K562 (cell line): ENCODE measurements around the gene CHAF1A. TPM values are rescaled to one million over a fixed set of nuclear protein-coding genes. Genes with fewer than 3 reads are reported as not detected.
A peak's percentile ranks its signal among the peaks of the same experiment; 100 is the strongest.

Experiments
- C11orf30 ChIP-seq: fragments of 450-650 bp; IDR thresholded peaks from 2 replicates; pipeline ENCODE4 v1.6.1; 2016; ENCODE audit warnings: low read depth, mild to moderate bottlenecking
- CREM ChIP-seq: IDR thresholded peaks from 2 replicates; pipeline ENCODE4 v1.6.1; 2014; ENCODE audit warnings: antibody characterized with exemption, low read depth
- FIP1L1 ChIP-seq: fragments of 200-400 bp; formaldehyde crosslinking; IDR thresholded peaks from 2 replicates; pipeline ENCODE4 v1.6.1; 2018; ENCODE audit warnings: mild to moderate bottlenecking, low read depth, low read length; ENCODE audit not compliant: poor library complexity, severe bottlenecking
- FOXP4 ChIP-seq: sonication (generic); formaldehyde crosslinking; IDR thresholded peaks from 2 replicates; pipeline ENCODE4 v1.8.0; 2022; ENCODE audit warnings: mild to moderate bottlenecking, missing genetic modification reagents, borderline replicate concordance
- GABPB1 ChIP-seq: sonication (generic); formaldehyde crosslinking; IDR thresholded peaks from 2 replicates; pipeline ENCODE4 v1.8.0; 2022; ENCODE audit warnings: mild to moderate bottlenecking, missing genetic modification reagents
- HMG20B ChIP-seq: fragments of 250-450 bp; sonication (Bioruptor Pico); IDR thresholded peaks from 2 replicates; pipeline ENCODE4 v1.5.0; 2021; ENCODE audit warnings: mild to moderate bottlenecking
- ILK ChIP-seq: fragments of 450-650 bp; IDR thresholded peaks from 2 replicates; pipeline ENCODE4 v1.6.1; 2016; ENCODE audit warnings: missing genetic modification characterization, low read depth, mild to moderate bottlenecking, missing compliant biosample characterization, moderate library complexity, borderline replicate concordance
- KDM1A ChIP-seq, 2 experiments: fragments of 450-650 bp; IDR thresholded peaks; 2 replicates each; pipeline ENCODE4 v1.6.1; 2016; ENCODE audit warnings: mild to moderate bottlenecking in 2 of 2
- KDM5B ChIP-seq: fragments of 200-600 bp; sonication (generic); IDR thresholded peaks from 2 replicates; pipeline ENCODE4 v1.6.1; 2012; ENCODE audit warnings: low read depth, mild to moderate bottlenecking, moderate library complexity, low read length, control low read depth, inconsistent platforms; ENCODE audit not compliant: insufficient replicate concordance
- L3MBTL2 ChIP-seq: fragments of 450-650 bp; IDR thresholded peaks from 2 replicates; pipeline ENCODE4 v1.6.1; 2016; ENCODE audit warnings: mild to moderate bottlenecking, moderate library complexity
- MXI1 ChIP-seq: IDR thresholded peaks from 2 replicates; pipeline ENCODE4 v1.6.1; 2011; ENCODE audit warnings: low read depth, mild to moderate bottlenecking, improper control_type of control experiment, low read length
- NFIX ChIP-seq: fragments of 250-450 bp; sonication (Bioruptor Pico); IDR thresholded peaks from 2 replicates; pipeline ENCODE4 v1.4.0; 2020; ENCODE audit warnings: low read depth, mild to moderate bottlenecking, moderate library complexity
- POLR3G ChIP-seq: IDR thresholded peaks from 2 replicates; pipeline ENCODE4 v1.6.1; 2011; ENCODE audit not compliant: insufficient read length, insufficient replicate concordance; ENCODE audit errors: extremely low read depth
- POU5F1 ChIP-seq: fragments of 150-350 bp; IDR thresholded peaks from 2 replicates; pipeline ENCODE4 v1.6.1; 2014; ENCODE audit warnings: borderline replicate concordance, low read length, low read depth, mild to moderate bottlenecking; ENCODE audit not compliant: partially characterized antibody
- RFX1 ChIP-seq: fragments of 450-650 bp; IDR thresholded peaks from 2 replicates; pipeline ENCODE4 v1.6.1; 2016; ENCODE audit warnings: mild to moderate bottlenecking, moderate library complexity
- TEAD2 ChIP-seq: fragments of 450-650 bp; IDR thresholded peaks from 2 replicates; pipeline ENCODE4 v1.6.1; 2016; ENCODE audit warnings: missing genetic modification characterization, control low read depth, missing compliant biosample characterization
- TRIM25 ChIP-seq: fragments of 450-650 bp; IDR thresholded peaks from 2 replicates; pipeline ENCODE4 v1.7.0; 2016; ENCODE audit warnings: borderline replicate concordance
- TRIM28 ChIP-seq: fragments of 450-650 bp; IDR thresholded peaks from 2 replicates; pipeline ENCODE4 v1.6.1; 2017
- ZNF165 ChIP-seq: fragments of 250-450 bp; sonication (Bioruptor Pico); IDR thresholded peaks from 2 replicates; pipeline ENCODE4 v1.4.0; 2020; ENCODE audit warnings: borderline replicate concordance
- ZNF436 ChIP-seq: fragments of 250-450, 450-650 bp; sonication (Bioruptor Pico); formaldehyde crosslinking; IDR thresholded peaks from 2 replicates; pipeline ENCODE4 v1.7.0; 2020; ENCODE audit warnings: mild to moderate bottlenecking
- ZNF444 ChIP-seq: fragments of 250-450 bp; sonication (Bioruptor Pico); IDR thresholded peaks from 2 replicates; pipeline ENCODE4 v1.4.0; 2020; ENCODE audit warnings: mild to moderate bottlenecking, moderate library complexity
- ZNF445 ChIP-seq: fragments of 250-450 bp; sonication (Bioruptor Pico); IDR thresholded peaks from 2 replicates; pipeline ENCODE4 v1.4.0; 2020; ENCODE audit warnings: low read depth, mild to moderate bottlenecking, moderate library complexity
- ZNF589 ChIP-seq: fragments of 200-800 bp; sonication (Bioruptor generic); IDR thresholded peaks from 2 replicates; pipeline ENCODE4 v1.6.1; 2016; ENCODE audit warnings: low read depth, missing genetic modification characterization, missing compliant biosample characterization
- polyA plus RNA-seq, 8 experiments: library from polyadenylated mRNA; depleted of rRNA in 4 of 8; stranded (reverse) in 5 of 8; unstranded in 3 of 8; fragments of >200 nt; fragmentation: Nextera tagmentation in 2 of 8; fragmentation: Illumina TruSeq in 1 of 8; extraction: Ambion mirVana in 2 of 8; extraction: Trizol in 1 of 8; gene quantifications; 2 replicates each; pipeline versions ENCODE4 v1.2.1 to v1.2.3, GENCODE V29; 2011 to 2014; ENCODE audit warnings: inconsistent platforms in 1 of 8, missing spikeins in 1 of 8
- total RNA-seq, 7 experiments: library from RNA; depleted of rRNA in 6 of 7; stranded (reverse); fragments of >200 nt in 6 of 7; fragmentation: Illumina TruSeq in 2 of 7; extraction: Trizol in 2 of 7; gene quantifications; 2 replicates each; pipeline versions ENCODE4 v1.2.1 to v1.2.3, GENCODE V29; 2011 to 2021; ENCODE audit warnings: low replicate concordance in 1 of 7
- TF ChIP-seq, protein P1 (sequence below): fragments of 250-450 bp; sonication (Bioruptor Pico); IDR thresholded peaks from 2 replicates; pipeline ENCODE4 v1.9.0; 2021; ENCODE audit warnings: mild to moderate bottlenecking, inconsistent platforms

CHAF1A gene
- total and polyA plus RNA-seq, 9 of the 15 experiments (the other 6 are each of a cell fraction or from before 2014, with no cell fraction given): 1.6 to 86.9 (median 45.2) TPM

DNA sequence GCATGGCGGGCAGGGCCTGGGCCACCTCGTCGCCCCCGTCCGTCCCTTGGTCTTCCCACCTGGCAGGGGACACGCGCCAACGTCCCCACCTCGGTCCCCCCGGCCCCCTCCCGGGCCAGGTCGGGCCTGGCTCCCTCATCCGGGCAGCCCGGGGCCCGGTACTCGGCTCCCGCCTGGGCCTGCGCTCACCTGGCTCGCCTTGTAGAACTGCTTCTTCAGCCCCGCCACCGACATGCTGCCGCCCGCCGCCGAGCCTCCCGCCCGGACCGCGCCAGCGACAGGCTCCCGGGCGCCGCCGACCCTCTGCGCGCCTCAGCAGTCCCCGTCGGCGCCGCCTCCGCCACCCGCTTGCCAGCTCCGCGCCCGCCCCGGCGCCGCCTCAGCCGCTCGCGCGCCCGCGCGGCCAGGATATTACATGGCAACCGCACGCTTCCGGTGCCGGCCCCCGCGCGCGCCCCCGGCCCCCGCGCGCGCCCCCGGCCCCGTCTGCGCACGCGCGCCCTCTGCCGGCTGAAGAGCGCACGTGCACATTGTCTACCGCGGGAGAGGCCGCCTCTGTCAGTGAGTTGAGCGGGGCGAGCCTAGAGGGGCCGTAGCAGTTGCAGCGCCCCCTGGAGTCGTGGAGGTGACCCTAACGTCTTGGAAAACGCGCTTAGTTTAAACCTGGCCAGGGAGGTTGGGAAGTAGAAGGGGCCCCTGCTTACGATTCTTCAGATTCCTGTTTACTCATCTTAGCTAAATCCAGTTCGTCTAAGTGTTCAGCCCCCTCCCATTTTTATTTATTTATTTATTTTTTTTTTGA lies 2.1 kb upstream of the CHAF1A start, which contains the start of gene SH3GL1 (continued):
- TF ChIP-seq GABPB1 (CRISPR knock-in tag) (peak; percentile 50), FIP1L1 (no peak), KDM1A (IDR thresholded peaks at IDR 0.05) (no peak), ZNF436 (CRISPR knock-in tag) (no peak), L3MBTL2 (no peak), ZNF589 (CRISPR knock-in tag) (peak; percentile 96), POLR3G (no peak), POU5F1 (no peak), NFIX (CRISPR knock-in tag) (no peak), TRIM25 (no peak), TEAD2 (tag) (no peak), C11orf30 (peak; percentile 45; the same call in 1 of the 2 replicates), CREM (peak; percentile 86), RFX1 (no peak), HMG20B (no peak), TRIM28 (no peak), ZNF444 (CRISPR knock-in tag) (no peak), FOXP4 (no peak), ZNF165 (CRISPR knock-in tag) (no peak), ILK (tag) (no peak), ZNF445 (no peak), KDM5B (no peak), MXI1 (no peak)
- TF ChIP-seq, protein P1, sequence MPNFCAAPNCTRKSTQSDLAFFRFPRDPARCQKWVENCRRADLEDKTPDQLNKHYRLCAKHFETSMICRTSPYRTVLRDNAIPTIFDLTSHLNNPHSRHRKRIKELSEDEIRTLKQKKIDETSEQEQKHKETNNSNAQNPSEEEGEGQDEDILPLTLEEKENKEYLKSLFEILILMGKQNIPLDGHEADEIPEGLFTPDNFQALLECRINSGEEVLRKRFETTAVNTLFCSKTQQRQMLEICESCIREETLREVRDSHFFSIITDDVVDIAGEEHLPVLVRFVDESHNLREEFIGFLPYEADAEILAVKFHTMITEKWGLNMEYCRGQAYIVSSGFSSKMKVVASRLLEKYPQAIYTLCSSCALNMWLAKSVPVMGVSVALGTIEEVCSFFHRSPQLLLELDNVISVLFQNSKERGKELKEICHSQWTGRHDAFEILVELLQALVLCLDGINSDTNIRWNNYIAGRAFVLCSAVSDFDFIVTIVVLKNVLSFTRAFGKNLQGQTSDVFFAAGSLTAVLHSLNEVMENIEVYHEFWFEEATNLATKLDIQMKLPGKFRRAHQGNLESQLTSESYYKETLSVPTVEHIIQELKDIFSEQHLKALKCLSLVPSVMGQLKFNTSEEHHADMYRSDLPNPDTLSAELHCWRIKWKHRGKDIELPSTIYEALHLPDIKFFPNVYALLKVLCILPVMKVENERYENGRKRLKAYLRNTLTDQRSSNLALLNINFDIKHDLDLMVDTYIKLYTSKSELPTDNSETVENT (CRISPR knock-in tag): peak; percentile 100
